Endometrial microvascular endothelial cells (primary cell): ENCODE data around the gene EGLN3. TPM values are rescaled to one million over a fixed set of nuclear protein-coding genes. Genes with fewer than 3 reads are reported as not detected.

Experiments
- in situ Hi-C: cut with HindIII; loops from 2 replicates; pipeline ENCODE4 v1.10.0; 2017; ENCODE audit warnings: low sequenced_read_pairs, low pct_unique_long_range_greater_than_20kb; ENCODE audit errors: inconsistent ontology term
- total RNA-seq: library from RNA; depleted of rRNA; stranded (reverse); fragments of >200 nt; gene quantifications from one replicate; pipeline ENCODE4 v1.2.3, GENCODE V29; 2015; ENCODE audit errors: inconsistent ontology term

Gene EGLN3
- total RNA-seq, 1 donor from 2014 or later, result not detected

GRCh38 chr14:33924566-33925100 is 26.2 kb downstream of the EGLN3 start:
- in situ Hi-C loops, result no loop called here

GRCh38 chr14:33922125-33922524 is 28.7 kb downstream of the EGLN3 start:
- in situ Hi-C loops, result no loop called here

GRCh38 chr14:33918256-33918655 is 32.6 kb downstream of the EGLN3 start:
- in situ Hi-C loops, result no loop called here

- in situ Hi-C loops, result no loop called here
Observed at GRCh38 chr14:33917661-33918060, 33.2 kb downstream of the EGLN3 start.

GRCh38 chr14:33916663-33917565 is 34.0 kb downstream of the EGLN3 start:
- in situ Hi-C loops, result no loop called here

GRCh38 chr14:33915682-33916081 is 35.2 kb downstream of the EGLN3 start:
- in situ Hi-C loops, result no loop called here

GRCh38 chr14:33914676-33915516 is 36.0 kb downstream of the EGLN3 start:
- in situ Hi-C loops, result no loop called here

- in situ Hi-C loops, result no loop called here
Observed at GRCh38 chr14:33911046-33911445, 39.8 kb downstream of the EGLN3 start.

- in situ Hi-C loops, result no loop called here
Observed at GRCh38 chr14:33910435-33910834, 40.4 kb downstream of the EGLN3 start.

GRCh38 chr14:33909380-33910084 is 41.3 kb downstream of the EGLN3 start:
- in situ Hi-C loops, result no loop called here

- in situ Hi-C loops, result no loop called here
Observed at GRCh38 chr14:33908540-33909223, 42.2 kb downstream of the EGLN3 start.

- in situ Hi-C loops, result no loop called here
Observed at GRCh38 chr14:33906968-33907367, 43.9 kb downstream of the EGLN3 start.

GRCh38 chr14:33904609-33905008 is 46.3 kb downstream of the EGLN3 start:
- in situ Hi-C loops, result no loop called here

GRCh38 chr14:33903369-33903768 is 47.5 kb downstream of the EGLN3 start:
- in situ Hi-C loops, result no loop called here

GRCh38 chr14:33902363-33902762 is 48.5 kb downstream of the EGLN3 start:
- in situ Hi-C loops, result no loop called here

GRCh38 chr14:33901426-33902155 is 49.3 kb downstream of the EGLN3 start:
- in situ Hi-C loops, result no loop called here

GRCh38 chr14:33900706-33901105 is 50.2 kb downstream of the EGLN3 start:
- in situ Hi-C loops, result no loop called here
